Measurements from ENCODE around the gene STK10. TPM values are rescaled to one million over a fixed set of nuclear protein-coding genes. Genes with fewer than 3 reads are reported as not detected.

STK10 gene
- total and polyA plus RNA-seq, 2 of the 8 experiments (the other 6 are each of a cell fraction or from before 2014, with no cell fraction given): 10.5 to 21.4 TPM

- Histone ChIP-seq H3K23me2 (ENCODE audit: low read depth, low read length) (no peaks in the 10 kb centered on the region), H3K56ac (replicated peaks; ENCODE audit: insufficient read length, low read depth, low read length) (no peak overlapping the region), H2BK120ac (replicated peaks; ENCODE audit: low read depth, low read length) (no peak overlapping the region), H2AFZ (ENCODE audit: low read length) (no peak overlapping the region), H3K79me2 (ENCODE audit: control insufficient read depth in 1 of 2, insufficient read depth in 2 of 2, low read length in 2 of 2) (no peaks in the 10 kb centered on the region), H2BK5ac (ENCODE audit: low read depth, low read length) (peak overlapping the region; percentile 32; the same call in 1 of the 2 replicates), H3K4me3 (ENCODE audit: extremely low read depth in 1 of 4, insufficient read depth in 2 of 4, low read depth in 3 of 4, low read length in 4 of 4) (no peak overlapping the region), H3K9me3 (ENCODE audit: insufficient read depth in 2 of 2, low read depth in 1 of 2, low read length in 1 of 2) (no peaks in the 10 kb centered on the region), H2BK20ac (ENCODE audit: low read length) (no peak overlapping the region; the same call in 1 of the 2 replicates), H3K79me1 (ENCODE audit: low read depth, low read length) (no peaks in the 10 kb centered on the region; the same call in 1 of the 2 replicates), H2BK15ac (ENCODE audit: low read length) (peak overlapping the region; percentile 77; the same call in 1 of the 2 replicates), H4K20me1 (replicated peaks in 1 of 2; ENCODE audit: control insufficient read depth in 1 of 2, insufficient read depth in 2 of 2, low read length in 2 of 2) (peaks cover 3 to 4% of the 10 kb centered on the region in 2 experiments), H3K14ac (ENCODE audit: insufficient read length) (no peak overlapping the region), H3K4me2 (ENCODE audit: insufficient read depth in 1 of 2, low read depth in 2 of 2, low read length in 2 of 2) (no peak overlapping the region), H3K4me1 (replicated peaks in 1 of 4; ENCODE audit: control insufficient read depth in 3 of 4, insufficient read depth in 4 of 4, low read length in 3 of 4) (peaks cover 0 to 8% (median 5%) of the 10 kb centered on the region in 4 experiments; a peak in 5 of 7 replicates), H2BK12ac (ENCODE audit: low read depth, low read length) (peak overlapping the region; percentile 23; the same call in 1 of the 2 replicates), H3K9ac (replicated peaks in 1 of 4; ENCODE audit: extremely low read depth in 1 of 4, low read depth in 3 of 4, low read length in 3 of 4) (no peak overlapping the region), H4K91ac (replicated peaks; ENCODE audit: insufficient read length, low read length) (no peak overlapping the region), H4K5ac (ENCODE audit: insufficient read length, low read depth, low read length) (no peak overlapping the region), H3K27me3 (replicated peaks in 1 of 4; ENCODE audit: control insufficient read depth in 3 of 4, extremely low read depth in 1 of 4, insufficient read depth in 3 of 4, low read length in 3 of 4) (no peaks in the 10 kb centered on the region), H3K36me3 (ENCODE audit: control insufficient read depth in 2 of 4, insufficient read depth in 4 of 4, low read length in 3 of 4) (no peaks in the 10 kb centered on the region), H4K8ac (ENCODE audit: extremely low read depth, insufficient read depth, low read length) (no peak overlapping the region; the same call in 1 of the 2 replicates), H2AK5ac (ENCODE audit: low read depth, low read length) (peak overlapping the region; percentile 39; the same call in 1 of the 2 replicates), H3K4ac (replicated peaks; ENCODE audit: insufficient read length, low read depth, low read length) (no peak overlapping the region), H3K27ac (ENCODE audit: low read depth, low read length) (no peak overlapping the region), H3K23ac (ENCODE audit: insufficient read length) (no peak overlapping the region), H3K18ac (ENCODE audit: extremely low read depth, low read length) (no peak overlapping the region)
- FAIRE-seq (no peak), DNase-seq (ENCODE audit: low read depth in 1 of 2, low spot score in 2 of 2) (no peak)
- ChIA-PET CTCF (ENCODE audit: partially characterized antibody) (interaction anchor here (0.6 to 1.7 kb wide), 4 partner anchors 11 to 40 kb away, joined by 3 to 5 read pairs (median 3); no protein-coding TSS in a partner anchor), POLR2A (ENCODE audit: partially characterized antibody) (no interaction called here)
- no peak for TF ChIP-seq POU5F1 (IDR thresholded peaks at IDR 0.05; ENCODE audit: low read depth, low read length)
- TF ChIP-seq KDM1A (IDR thresholded peaks at IDR 0.05; ENCODE audit: borderline replicate concordance, low read length): 0 out of 2 replicates have a peak, but pooled peaks have one; percentile 36
- WGBS, 2 experiments (ENCODE audit: extremely low coverage in 1 of 2, insufficient coverage in 1 of 2, insufficient read length in 1 of 2, insufficient replicate concordance in 2 of 2, low coverage in 1 of 2, low lambda C conversion rate in 2 of 2, missing lambda C conversion rate in 1 of 2): 98% methylated on average over 12 of the region's 15 CpGs; no CpG with 5 or more reads in 1 of the 2 experiments
Measured at GRCh38 chr5:172144931-172145869, 42.8 kb downstream of the STK10 start.

All from H1 (cell line).